Stimulated activated memory B cell treated with anti-CD40 and anti-IgM and Interleukin-4, amounts not matched to agents 10 μg/mL and 1 μg/mL and 100 μg/mL, for 72 hours (primary cell): Measurements from ENCODE around the gene PLPP1.

Experiments
- ATAC-seq: fragments of 150-1000 bp; cut with Tn5 transposase; 2 replicates; pipeline ENCODE4 v1.10.0; 2021
- H3K27ac Mint-ChIP-seq: one replicate; pipeline ENCODE4 v1.8.0; 2022; ENCODE audit warnings: mild to moderate bottlenecking, mixed read lengths
- H3K27me3 Mint-ChIP-seq: one replicate; pipeline ENCODE4 v1.8.0; 2022; ENCODE audit warnings: mixed read lengths
- H3K36me3 Mint-ChIP-seq: one replicate; pipeline ENCODE4 v1.8.0; 2022; ENCODE audit warnings: mixed read lengths
- H3K4me1 Mint-ChIP-seq: one replicate; pipeline ENCODE4 v1.8.0; 2022; ENCODE audit warnings: mixed read lengths
- H3K4me3 Mint-ChIP-seq: one replicate; pipeline ENCODE4 v1.8.0; 2022; ENCODE audit warnings: mild to moderate bottlenecking, moderate library complexity, mixed read lengths
- H3K9me3 Mint-ChIP-seq: one replicate; pipeline ENCODE4 v1.8.0; 2022; ENCODE audit warnings: mixed read lengths

Gene PLPP1

GRCh38 chr5:55427157-55427556, 107.6 kb downstream of the PLPP1 start:
- Mint-ChIP-seq H3K4me1 (no peaks in the 10 kb centered on the region), H3K27ac (no peak overlapping the region), H3K36me3 (peaks cover 89% of the 10 kb centered on the region), H3K4me3 (no peak overlapping the region), H3K27me3 (no peaks in the 10 kb centered on the region), H3K9me3 (peaks cover 11% of the 10 kb centered on the region)
- no peak for ATAC-seq

GRCh38 chr5:55426455-55426854, 108.3 kb downstream of the PLPP1 start:
- H3K4me3 Mint-ChIP-seq = no peak overlapping the region
- H3K27ac Mint-ChIP-seq = no peak overlapping the region
- H3K9me3 Mint-ChIP-seq = peaks cover 9% of the 10 kb centered on the region
- no peaks in the 10 kb centered on the region for H3K27me3 Mint-ChIP-seq
- H3K36me3 Mint-ChIP-seq = peaks cover 83% of the 10 kb centered on the region
- no peak for ATAC-seq
- no peaks in the 10 kb centered on the region for H3K4me1 Mint-ChIP-seq

GRCh38 chr5:55421074-55421529, 113.7 kb downstream of the PLPP1 start:
- peak; percentile 97 for ATAC-seq
- Mint-ChIP-seq H3K36me3 (peaks cover 61% of the 10 kb centered on the region), H3K4me3 (no peak overlapping the region), H3K27ac (peak overlapping the region; percentile 37), H3K27me3 (no peaks in the 10 kb centered on the region), H3K9me3 (no peaks in the 10 kb centered on the region), H3K4me1 (peaks cover 17% of the 10 kb centered on the region)

- Mint-ChIP-seq H3K27ac (no peak overlapping the region), H3K4me1 (peaks cover 17% of the 10 kb centered on the region), H3K4me3 (no peak overlapping the region), H3K27me3 (no peaks in the 10 kb centered on the region), H3K9me3 (no peaks in the 10 kb centered on the region), H3K36me3 (peaks cover 66% of the 10 kb centered on the region)
- ATAC-seq = no peak
These were observed 115.5 kb downstream of the PLPP1 start for GRCh38 chr5:55418994-55419968.

GRCh38 chr5:55416306-55416705, 118.5 kb downstream of the PLPP1 start:
- ATAC-seq = no peak
- Mint-ChIP-seq H3K4me1 (peaks cover 17% of the 10 kb centered on the region), H3K27ac (no peak overlapping the region), H3K27me3 (no peaks in the 10 kb centered on the region), H3K9me3 (no peaks in the 10 kb centered on the region), H3K4me3 (no peak overlapping the region), H3K36me3 (peaks cover 57% of the 10 kb centered on the region)

- ATAC-seq = no peak
- Mint-ChIP-seq H3K27ac (no peak overlapping the region), H3K9me3 (no peaks in the 10 kb centered on the region), H3K4me3 (no peak overlapping the region), H3K36me3 (peaks cover 51% of the 10 kb centered on the region), H3K27me3 (no peaks in the 10 kb centered on the region), H3K4me1 (peaks cover 10% of the 10 kb centered on the region)
These were observed 119.7 kb downstream of the PLPP1 start for GRCh38 chr5:55415071-55415470.

- H3K27me3 Mint-ChIP-seq = no peaks in the 10 kb centered on the region
- peaks cover 5% of the 10 kb centered on the region for H3K4me1 Mint-ChIP-seq
- no peak overlapping the region for H3K27ac Mint-ChIP-seq
- no peak overlapping the region for H3K4me3 Mint-ChIP-seq
- ATAC-seq = no peak
- H3K36me3 Mint-ChIP-seq = peaks cover 40% of the 10 kb centered on the region
- H3K9me3 Mint-ChIP-seq = no peaks in the 10 kb centered on the region
These were observed 121.1 kb downstream of the PLPP1 start for GRCh38 chr5:55413644-55414043.

- Mint-ChIP-seq H3K9me3 (no peaks in the 10 kb centered on the region), H3K36me3 (peaks cover 44% of the 10 kb centered on the region), H3K27me3 (no peaks in the 10 kb centered on the region), H3K4me1 (peaks cover 5% of the 10 kb centered on the region), H3K27ac (no peak overlapping the region), H3K4me3 (no peak overlapping the region)
- no peak for ATAC-seq
These were observed 122.9 kb downstream of the PLPP1 start for GRCh38 chr5:55411876-55412275.

- H3K36me3 Mint-ChIP-seq = peaks cover 42% of the 10 kb centered on the region
- no peak overlapping the region for H3K27ac Mint-ChIP-seq
- H3K27me3 Mint-ChIP-seq = no peaks in the 10 kb centered on the region
- H3K4me1 Mint-ChIP-seq = peaks cover 5% of the 10 kb centered on the region
- H3K9me3 Mint-ChIP-seq = no peaks in the 10 kb centered on the region
- H3K4me3 Mint-ChIP-seq = no peak overlapping the region
- peak; percentile 67 for ATAC-seq
These were observed 123.9 kb downstream of the PLPP1 start for GRCh38 chr5:55410845-55411244.

GRCh38 chr5:55409775-55410174, 125.0 kb downstream of the PLPP1 start:
- no peak overlapping the region for H3K4me3 Mint-ChIP-seq
- ATAC-seq = no peak
- no peak overlapping the region for H3K27ac Mint-ChIP-seq
- H3K9me3 Mint-ChIP-seq = no peaks in the 10 kb centered on the region
- H3K4me1 Mint-ChIP-seq = peaks cover 5% of the 10 kb centered on the region
- no peaks in the 10 kb centered on the region for H3K27me3 Mint-ChIP-seq
- peaks cover 34% of the 10 kb centered on the region for H3K36me3 Mint-ChIP-seq

GRCh38 chr5:55407984-55408383, 126.8 kb downstream of the PLPP1 start:
- Mint-ChIP-seq H3K9me3 (no peaks in the 10 kb centered on the region), H3K4me3 (no peak overlapping the region), H3K4me1 (peaks cover 5% of the 10 kb centered on the region), H3K36me3 (peaks cover 44% of the 10 kb centered on the region), H3K27me3 (no peaks in the 10 kb centered on the region), H3K27ac (no peak overlapping the region)
- no peak for ATAC-seq

GRCh38 chr5:55407059-55407684, 127.6 kb downstream of the PLPP1 start:
- peaks cover 5% of the 10 kb centered on the region for H3K4me1 Mint-ChIP-seq
- no peak overlapping the region for H3K27ac Mint-ChIP-seq
- ATAC-seq = no peak
- H3K36me3 Mint-ChIP-seq = peaks cover 42% of the 10 kb centered on the region
- no peaks in the 10 kb centered on the region for H3K27me3 Mint-ChIP-seq
- no peaks in the 10 kb centered on the region for H3K9me3 Mint-ChIP-seq
- no peak overlapping the region for H3K4me3 Mint-ChIP-seq

GRCh38 chr5:55406292-55406691, 128.5 kb downstream of the PLPP1 start:
- Mint-ChIP-seq H3K27me3 (no peaks in the 10 kb centered on the region), H3K36me3 (peaks cover 45% of the 10 kb centered on the region), H3K4me1 (peaks cover 5% of the 10 kb centered on the region), H3K27ac (no peak overlapping the region), H3K4me3 (no peak overlapping the region), H3K9me3 (no peaks in the 10 kb centered on the region)
- no peak for ATAC-seq

GRCh38 chr5:55402199-55402598, 132.6 kb downstream of the PLPP1 start:
- H3K27ac Mint-ChIP-seq = no peak overlapping the region
- no peak for ATAC-seq
- H3K9me3 Mint-ChIP-seq = no peaks in the 10 kb centered on the region
- no peaks in the 10 kb centered on the region for H3K27me3 Mint-ChIP-seq
- no peaks in the 10 kb centered on the region for H3K4me1 Mint-ChIP-seq
- peaks cover 55% of the 10 kb centered on the region for H3K36me3 Mint-ChIP-seq
- H3K4me3 Mint-ChIP-seq = no peak overlapping the region

- Mint-ChIP-seq H3K36me3 (peaks cover 69% of the 10 kb centered on the region), H3K27ac (no peak overlapping the region)
- no peak for ATAC-seq
These were observed 141.1 kb downstream of the PLPP1 start for GRCh38 chr5:55393501-55394175.

More at GRCh38 chr5:55393501-55394175, 141.1 kb downstream of the PLPP1 start:
- Mint-ChIP-seq H3K27me3 (no peaks in the 10 kb centered on the region), H3K4me3 (no peak overlapping the region), H3K9me3 (peaks cover 3% of the 10 kb centered on the region), H3K4me1 (no peaks in the 10 kb centered on the region)
